GM12875 (cell line): ENCODE measurements around the gene TRAF1.

Experiments used
- H3K4me3 ChIP-seq: one replicate; pipeline ENCODE4 v1.5.1; 2011; ENCODE audit warnings: low read depth, low read length, control low read depth
- TF ChIP-seq, protein P1 (sequence below): IDR thresholded peaks from 2 replicates; pipeline ENCODE4 v1.5.1; 2011; ENCODE audit warnings: low read depth, mild to moderate bottlenecking, control low read depth, inconsistent platforms, low read length, moderate library complexity, borderline replicate concordance; ENCODE audit not compliant: insufficient read depth

TRAF1 gene

DNA sequence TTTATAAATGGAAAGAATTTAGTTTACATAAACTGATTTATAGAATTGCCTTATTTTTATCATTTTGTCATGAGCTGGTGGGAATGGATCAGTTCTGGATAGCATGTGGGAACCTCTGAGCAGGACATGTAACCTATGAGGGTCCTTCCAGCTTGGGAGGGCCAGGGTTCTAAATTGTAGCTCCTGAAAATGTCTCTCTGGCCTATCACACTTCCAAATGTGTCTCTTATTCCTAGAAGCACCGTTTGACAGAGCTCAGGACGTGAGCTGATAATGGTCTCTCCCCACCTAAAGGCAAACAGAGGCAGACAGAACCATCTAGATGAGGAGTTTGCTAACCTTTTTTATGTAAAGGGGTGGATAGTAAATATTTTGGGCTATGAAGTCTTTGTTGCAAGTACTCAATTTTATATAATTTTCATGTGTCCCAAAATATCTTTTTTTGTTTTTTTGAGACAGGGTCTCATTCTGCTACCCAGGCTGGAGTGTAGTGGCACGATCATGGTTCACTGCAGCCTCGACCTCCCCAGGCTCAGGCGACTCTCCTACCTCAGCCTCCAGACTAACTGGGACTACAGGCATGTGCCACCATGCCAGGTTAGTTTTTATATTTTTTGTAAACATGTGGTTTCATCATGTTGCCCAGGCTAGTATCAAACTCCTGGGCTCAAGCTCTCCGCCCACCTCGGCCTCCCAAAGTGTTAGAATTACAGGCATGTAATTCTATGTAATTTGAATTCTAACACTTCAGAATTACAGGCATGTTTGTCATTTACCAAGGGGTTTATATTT, 4.0 kb downstream of the TRAF1 start:
- peak overlapping the region; percentile 44 for H3K4me3 ChIP-seq
- TF ChIP-seq, protein P1, sequence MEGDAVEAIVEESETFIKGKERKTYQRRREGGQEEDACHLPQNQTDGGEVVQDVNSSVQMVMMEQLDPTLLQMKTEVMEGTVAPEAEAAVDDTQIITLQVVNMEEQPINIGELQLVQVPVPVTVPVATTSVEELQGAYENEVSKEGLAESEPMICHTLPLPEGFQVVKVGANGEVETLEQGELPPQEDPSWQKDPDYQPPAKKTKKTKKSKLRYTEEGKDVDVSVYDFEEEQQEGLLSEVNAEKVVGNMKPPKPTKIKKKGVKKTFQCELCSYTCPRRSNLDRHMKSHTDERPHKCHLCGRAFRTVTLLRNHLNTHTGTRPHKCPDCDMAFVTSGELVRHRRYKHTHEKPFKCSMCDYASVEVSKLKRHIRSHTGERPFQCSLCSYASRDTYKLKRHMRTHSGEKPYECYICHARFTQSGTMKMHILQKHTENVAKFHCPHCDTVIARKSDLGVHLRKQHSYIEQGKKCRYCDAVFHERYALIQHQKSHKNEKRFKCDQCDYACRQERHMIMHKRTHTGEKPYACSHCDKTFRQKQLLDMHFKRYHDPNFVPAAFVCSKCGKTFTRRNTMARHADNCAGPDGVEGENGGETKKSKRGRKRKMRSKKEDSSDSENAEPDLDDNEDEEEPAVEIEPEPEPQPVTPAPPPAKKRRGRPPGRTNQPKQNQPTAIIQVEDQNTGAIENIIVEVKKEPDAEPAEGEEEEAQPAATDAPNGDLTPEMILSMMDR, result no peak

DNA sequence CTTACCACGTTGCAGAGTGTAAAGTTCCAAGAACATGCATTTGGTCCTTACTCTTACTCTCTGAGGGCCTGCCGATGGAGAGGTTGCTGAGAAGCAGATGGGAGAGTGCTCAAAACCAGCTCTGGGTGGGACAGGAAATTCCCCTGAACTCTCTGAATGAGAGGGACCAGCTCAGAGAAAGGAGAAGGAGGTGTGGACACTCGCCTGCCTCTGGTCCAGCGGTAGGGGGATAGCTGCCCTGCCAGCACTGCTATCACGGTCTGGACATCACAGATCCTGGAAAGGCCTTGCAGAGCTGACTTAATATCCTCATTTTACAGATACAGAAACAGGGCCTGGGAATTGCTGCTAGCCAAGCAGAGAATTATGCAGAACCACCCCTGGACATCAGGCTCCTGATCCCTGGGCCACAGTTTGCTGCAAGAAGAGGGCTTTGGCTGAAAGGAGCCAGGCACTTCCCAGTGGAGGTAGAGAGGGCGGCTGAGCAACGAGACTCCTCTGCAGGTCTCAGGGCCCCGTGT, 4.9 kb downstream of the TRAF1 start:
- TF ChIP-seq, protein P1, result no peak
- peak overlapping the region; percentile 44 for H3K4me3 ChIP-seq

DNA sequence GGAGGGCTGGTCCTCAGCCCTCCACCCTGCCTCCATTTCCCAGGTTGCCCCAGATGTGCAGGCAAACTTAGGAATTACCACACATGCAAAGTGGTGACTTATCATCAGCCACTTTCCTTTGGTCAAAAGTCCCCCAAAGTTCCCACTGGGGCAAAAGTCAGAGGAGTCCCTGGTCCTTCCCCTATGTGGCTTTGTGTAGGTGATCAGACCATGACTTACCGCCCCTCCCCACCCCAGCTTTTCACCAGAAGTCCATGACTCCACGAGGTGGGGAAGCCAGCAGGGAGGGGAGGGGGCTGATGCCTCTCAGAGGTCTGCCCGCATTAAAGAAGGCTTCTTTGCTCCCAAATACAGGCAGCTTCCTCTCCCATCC, 5.8 kb downstream of the TRAF1 start:
- peak overlapping the region; percentile 22 for H3K4me3 ChIP-seq

DNA sequence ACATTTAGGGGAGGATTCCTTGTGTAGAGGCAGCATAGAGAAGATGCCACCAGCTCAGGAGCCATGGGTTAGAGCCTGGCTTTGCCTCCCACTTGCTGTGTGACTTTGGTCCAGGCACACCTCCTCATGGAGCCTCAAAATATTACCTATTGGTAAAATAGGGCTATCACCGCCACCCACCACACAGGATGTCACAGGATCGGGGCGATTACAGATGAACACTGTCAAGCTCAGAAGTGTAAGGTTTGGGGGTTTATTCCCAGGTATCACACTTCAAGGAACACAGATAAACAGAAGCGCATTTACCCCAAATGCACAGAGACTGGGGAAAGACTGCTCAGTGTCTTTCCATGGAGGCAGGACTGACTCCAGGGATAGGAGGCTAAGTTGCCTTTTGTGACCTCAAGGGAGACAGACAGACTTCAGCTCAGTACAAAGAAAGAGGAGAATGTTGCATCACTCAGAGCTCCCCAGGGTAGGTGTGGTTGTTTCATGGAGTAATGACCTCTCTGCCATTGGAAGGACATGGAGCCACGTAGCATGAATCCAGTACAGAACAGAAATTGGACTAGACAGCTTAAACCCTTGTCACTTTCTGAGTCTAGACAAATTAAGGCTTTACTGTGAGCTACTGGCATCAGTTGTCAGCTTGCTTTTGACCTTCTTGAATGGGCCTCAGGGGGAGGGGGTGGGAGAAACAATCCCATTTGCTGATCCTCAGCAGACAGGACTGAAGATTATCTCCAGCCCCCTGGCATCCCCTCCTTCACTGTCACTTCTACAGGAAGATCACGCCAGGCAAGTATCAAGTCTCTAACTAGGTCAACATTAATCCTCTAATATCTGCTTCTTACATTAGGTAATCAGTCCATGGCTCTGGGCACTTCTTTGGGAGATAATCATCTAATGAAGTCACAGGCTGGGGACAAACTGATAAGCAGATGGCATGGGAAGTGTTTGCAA, 6.5 kb downstream of the TRAF1 start:
- H3K4me3 ChIP-seq, result peak overlapping the region; percentile 22
- TF ChIP-seq, protein P1, result no peak

More for the DNA sequence above, 5.8 kb downstream of the TRAF1 start:
- TF ChIP-seq, protein P1, result no peak

DNA sequence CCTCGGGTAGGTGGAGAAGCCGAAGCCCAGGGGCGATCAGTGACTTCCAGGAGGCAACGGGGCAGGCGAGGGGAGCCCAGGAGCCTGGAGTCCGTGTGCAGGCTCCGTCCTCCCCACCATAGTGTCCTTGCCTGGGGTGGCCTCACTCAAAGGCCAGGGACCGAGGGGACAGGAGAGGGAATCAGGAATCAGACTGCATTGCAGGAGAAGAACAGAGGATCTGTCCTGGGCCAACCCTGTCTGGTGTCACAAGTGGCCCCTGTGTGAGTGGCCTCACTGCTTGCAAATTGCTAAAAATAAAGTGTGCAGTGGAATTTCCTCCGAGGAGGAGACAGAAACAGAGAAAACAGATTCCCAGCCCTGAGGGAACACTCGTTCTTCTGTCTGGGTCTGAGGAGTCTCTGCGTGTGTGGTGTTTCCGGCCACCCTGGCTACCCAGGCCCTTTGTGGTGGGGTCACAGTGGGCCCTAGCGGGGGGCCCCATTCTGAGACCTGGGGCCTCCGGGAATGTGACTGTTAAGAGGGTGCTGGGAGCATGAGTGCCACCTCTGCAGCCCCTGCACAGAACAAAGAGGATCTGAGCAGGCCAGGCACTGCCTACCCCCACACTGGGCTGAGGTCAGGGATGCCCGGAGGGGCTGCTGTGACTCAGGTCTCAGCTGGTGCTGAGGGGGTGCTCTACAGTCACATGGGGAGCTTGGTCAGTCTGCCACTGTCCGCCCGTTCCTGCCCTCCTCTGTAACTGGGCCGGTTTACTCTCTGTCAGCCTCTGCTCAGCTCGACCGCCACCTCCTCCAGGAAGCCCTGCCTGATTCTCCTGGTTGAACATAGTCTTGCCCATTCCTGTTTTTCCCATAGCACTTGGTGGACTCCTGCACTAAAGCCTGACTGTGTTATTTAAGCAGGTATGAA, 7.4 kb downstream of the TRAF1 start:
- TF ChIP-seq, protein P1, result no peak
- H3K4me3 ChIP-seq, result peak overlapping the region; percentile 22
